ENCODE results near the gene SPEM2. TPM values are rescaled to one million over a fixed set of nuclear protein-coding genes. Genes with fewer than 3 reads are reported as not detected.
"Not testable (repeated sequence)": the region's sequence is repeated elsewhere in the genome, so short reads cannot be mapped to it uniquely, and the experiment has no call there.

The SPEM2 gene
- total RNA-seq, 1 donor from 2014 or later: not detected

DNA sequence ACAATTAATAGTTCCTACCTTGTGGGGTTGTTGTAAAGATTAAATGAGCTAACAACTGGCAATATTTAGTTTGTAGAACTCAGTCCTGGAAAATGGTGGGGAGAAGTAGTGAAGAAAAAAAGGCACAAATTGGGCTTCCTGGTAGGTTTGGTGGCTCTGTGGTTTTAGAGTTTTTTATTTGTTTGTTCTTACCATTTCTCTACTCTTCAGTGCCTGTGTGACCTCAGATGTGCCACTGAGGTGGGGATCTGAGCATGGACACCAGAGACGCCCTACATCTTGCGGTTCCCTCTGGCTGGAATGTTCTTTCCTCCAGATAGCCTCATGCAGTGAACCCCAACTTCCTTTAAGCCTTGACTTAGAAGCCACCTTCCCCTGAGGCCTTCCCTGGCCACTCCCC lies 46.3 kb downstream of the SPEM2 start:
- DNase-seq (ENCODE audit: low read depth, low spot score): no peak

DNA sequence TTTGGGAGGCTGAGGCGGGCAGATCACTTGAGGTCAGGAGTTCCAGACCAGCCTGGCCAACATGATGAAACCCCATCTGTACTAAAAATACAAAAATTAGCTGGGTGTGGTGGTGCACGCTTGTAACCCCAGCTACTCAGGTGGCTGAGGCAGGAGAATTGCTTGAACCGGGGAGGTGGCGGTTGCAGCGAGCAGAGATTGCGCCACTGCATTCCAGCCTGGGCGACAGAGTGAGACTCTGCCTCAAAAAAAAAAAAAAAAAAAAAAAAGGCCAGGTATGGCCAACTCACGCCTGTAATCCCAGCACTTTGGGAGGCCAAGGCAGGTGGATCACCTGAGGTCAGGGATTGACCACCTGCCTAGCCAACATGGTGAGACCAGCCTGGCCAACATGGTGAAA lies 49.4 kb downstream of the SPEM2 start:
- DNase-seq (ENCODE audit: low read depth, low spot score): not testable (repeated sequence)

DNA sequence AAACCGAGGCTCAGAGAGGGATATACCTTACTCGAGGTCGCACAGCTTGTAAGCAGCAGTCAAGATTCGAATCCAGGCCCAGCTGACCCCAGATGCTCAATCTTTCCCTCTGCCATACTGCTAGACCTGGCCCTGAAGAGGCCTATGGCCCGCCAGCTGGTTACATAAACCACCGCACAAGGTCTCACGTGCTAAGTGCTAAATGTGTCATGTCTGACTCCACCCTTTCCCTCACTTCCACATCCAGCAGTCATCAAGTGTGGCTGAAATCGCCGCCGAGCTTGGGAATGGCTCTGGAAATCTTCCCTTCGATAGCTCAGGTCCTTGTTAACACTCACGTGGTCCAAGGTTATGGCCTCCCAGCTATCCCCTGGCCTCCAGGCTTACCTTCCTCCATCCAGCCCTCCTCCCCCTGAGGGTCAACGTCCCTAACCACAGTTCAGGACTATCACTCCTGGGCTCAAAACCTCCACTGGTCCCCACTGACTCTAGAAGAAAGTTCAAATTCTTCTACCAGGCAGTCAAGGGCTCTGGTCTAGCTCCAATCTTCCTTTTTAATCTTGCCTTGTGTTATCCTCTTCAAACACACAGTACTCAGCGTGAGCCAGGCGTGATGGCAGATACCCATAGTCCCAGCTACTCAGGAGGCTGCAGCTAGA lies 50.5 kb downstream of the SPEM2 start:
- DNase-seq (ENCODE audit: low read depth, low spot score): no peak

DNA sequence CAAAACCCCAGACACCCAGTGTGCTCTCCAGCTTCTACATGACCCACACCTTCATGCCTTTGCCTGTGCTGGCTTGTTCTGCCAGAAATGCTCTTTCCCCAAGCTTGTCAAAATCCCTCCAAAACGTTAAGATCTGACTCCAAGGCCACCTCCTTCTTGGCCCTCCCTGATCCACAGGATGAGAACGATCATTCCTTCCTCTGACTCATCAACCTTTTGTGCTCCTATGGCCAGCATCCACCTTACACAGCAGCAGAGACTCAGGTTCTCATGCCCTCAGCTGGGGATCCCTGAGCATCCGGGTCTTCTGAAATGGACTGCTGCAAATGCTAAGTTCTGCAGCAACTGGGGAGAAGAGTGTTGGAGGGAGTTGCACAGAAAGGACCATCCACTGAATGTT lies 51.1 kb downstream of the SPEM2 start:
- no peak for DNase-seq (ENCODE audit: low read depth, low spot score)

DNA sequence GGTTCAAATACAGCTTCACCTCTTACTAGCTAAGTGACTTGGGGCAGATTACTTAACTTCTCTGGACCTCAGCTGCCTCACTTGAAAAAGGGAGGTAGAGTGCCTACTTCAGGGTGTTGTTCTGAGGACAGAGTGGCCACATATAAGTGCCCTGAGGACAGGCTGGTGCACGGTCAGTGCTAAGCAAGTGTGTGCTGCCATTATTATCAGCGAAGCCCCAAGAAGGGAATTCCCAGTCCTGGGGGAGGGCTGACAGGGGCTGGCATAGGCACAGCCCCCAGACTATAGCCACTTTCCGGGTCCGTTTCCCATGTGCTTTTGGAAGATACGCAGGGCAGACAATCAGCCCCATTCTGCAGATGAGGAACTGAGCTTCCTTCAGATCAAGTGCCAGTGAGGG lies 51.5 kb downstream of the SPEM2 start:
- DNase-seq (ENCODE audit: low read depth, low spot score): no peak

Other genes with a start within 250 kb of the SPEM2 start
- 10.6 and 16.4 TPM in 2 replicates for gene ASGR1, start 246.2 kb upstream of the SPEM2 start, total RNA-seq
- gene DLG4, start 205.8 kb upstream of the SPEM2 start, total RNA-seq: 11.3 and 12.5 TPM in 2 replicates
- 184 and 219 TPM in 2 replicates for gene ACADVL, start 205.7 kb upstream of the SPEM2 start, total RNA-seq
- gene DVL2, start 191.1 kb upstream of the SPEM2 start, total RNA-seq: 35.2 and 40.4 TPM in 2 replicates
- 47.1 and 49.1 TPM in 2 replicates for gene PHF23, start 186.2 kb upstream of the SPEM2 start, total RNA-seq
- 101 and 120 TPM in 2 replicates for gene GABARAP, start 183.2 kb upstream of the SPEM2 start, total RNA-seq
- gene CTDNEP1, start 173.9 kb upstream of the SPEM2 start, total RNA-seq: 28.8 and 30.7 TPM in 2 replicates
- 38.2 and 42.3 TPM in 2 replicates for gene ELP5, start 173.4 kb upstream of the SPEM2 start, total RNA-seq
- 20.7 and 26.8 TPM in 2 replicates for gene CLDN7, start 163.1 kb upstream of the SPEM2 start, total RNA-seq
- gene SLC2A4, start 143.9 kb upstream of the SPEM2 start, total RNA-seq: 0.07 and 0.11 TPM in 2 replicates
- 0.07 and 0.32 TPM in 2 replicates for gene YBX2, start 131.0 kb upstream of the SPEM2 start, total RNA-seq
- 799 and 805 TPM in 2 replicates for gene EIF5A, start 118.0 kb upstream of the SPEM2 start, total RNA-seq
- gene GPS2, start 110.3 kb upstream of the SPEM2 start, total RNA-seq: 24.8 and 41.6 TPM in 2 replicates
- gene NEURL4, start 96.3 kb upstream of the SPEM2 start, total RNA-seq: 14.4 and 28.3 TPM in 2 replicates
- gene ACAP1, start 89.1 kb upstream of the SPEM2 start, total RNA-seq: 0.53 TPM in 1 of 2 replicates, not detected in the other
- 2.5 and 4.0 TPM in 2 replicates for gene KCTD11, start 73.5 kb upstream of the SPEM2 start, total RNA-seq
- gene TMEM95, start 70.5 kb upstream of the SPEM2 start, total RNA-seq: not detected in 2 replicates
- gene TNK1, start 44.5 kb upstream of the SPEM2 start, total RNA-seq: 0.26 and 0.60 TPM in 2 replicates
- 17.5 and 18.7 TPM in 2 replicates for gene PLSCR3, start 31.1 kb upstream of the SPEM2 start, total RNA-seq
- gene TMEM256, start 21.5 kb upstream of the SPEM2 start, total RNA-seq: 56.9 and 189 TPM in 2 replicates
- 1.7 and 2.6 TPM in 2 replicates for gene NLGN2, start 17.8 kb upstream of the SPEM2 start, total RNA-seq
- not detected in 2 replicates for gene SPEM1, start 5.3 kb upstream of the SPEM2 start, total RNA-seq
- gene SPEM3, start 3.2 kb downstream of the SPEM2 start, total RNA-seq: not detected in 2 replicates
- 5.2 and 7.3 TPM in 2 replicates for gene TMEM102, start 9.8 kb downstream of the SPEM2 start, total RNA-seq
- 0.42 and 0.73 TPM in 2 replicates for gene FGF11, start 13.9 kb downstream of the SPEM2 start, total RNA-seq
- gene CHRNB1, start 19.4 kb downstream of the SPEM2 start, total RNA-seq: 7.1 and 7.5 TPM in 2 replicates
- gene ZBTB4, start 54.0 kb downstream of the SPEM2 start, total RNA-seq: 10.8 and 11.2 TPM in 2 replicates
- not detected in 2 replicates for gene SLC35G6, start 55.8 kb downstream of the SPEM2 start, total RNA-seq
- 65.3 and 93.4 TPM in 2 replicates for gene POLR2A, start 58.8 kb downstream of the SPEM2 start, total RNA-seq
- 6.1 and 8.2 TPM in 2 replicates for gene TNFSF12, start 123.4 kb downstream of the SPEM2 start, total RNA-seq
- gene TNFSF13, start 133.1 kb downstream of the SPEM2 start, total RNA-seq: 1.1 and 1.3 TPM in 2 replicates
- gene SENP3, start 136.3 kb downstream of the SPEM2 start, total RNA-seq: 95.6 and 108 TPM in 2 replicates
- gene CD68, start 154.0 kb downstream of the SPEM2 start, total RNA-seq: 2.0 and 3.6 TPM in 2 replicates
- gene MPDU1, start 158.2 kb downstream of the SPEM2 start, total RNA-seq: 72.5 and 100 TPM in 2 replicates
- 0.07 TPM in 1 of 2 replicates, not detected in the other for gene SOX15, start 164.5 kb downstream of the SPEM2 start, total RNA-seq
- gene FXR2, start 189.3 kb downstream of the SPEM2 start, total RNA-seq: 44.4 and 46.0 TPM in 2 replicates
- 21.2 and 25.1 TPM in 2 replicates for gene SAT2, start 202.2 kb downstream of the SPEM2 start, total RNA-seq
- 0.13 TPM in 1 of 2 replicates, not detected in the other for gene SHBG, start 204.5 kb downstream of the SPEM2 start, total RNA-seq
- gene ATP1B2, start 225.3 kb downstream of the SPEM2 start, total RNA-seq: not detected in 2 replicates

Measured in pulmonary artery endothelial cell (primary cell).